ENCODE measurements around the gene CDKN3.
A peak's percentile ranks its signal among the peaks of the same experiment; 100 is the strongest.
"Not testable (repeated sequence)": the region's sequence is repeated elsewhere in the genome, so short reads cannot be mapped to it uniquely, and the experiment has no call there.

Gene CDKN3

DNA sequence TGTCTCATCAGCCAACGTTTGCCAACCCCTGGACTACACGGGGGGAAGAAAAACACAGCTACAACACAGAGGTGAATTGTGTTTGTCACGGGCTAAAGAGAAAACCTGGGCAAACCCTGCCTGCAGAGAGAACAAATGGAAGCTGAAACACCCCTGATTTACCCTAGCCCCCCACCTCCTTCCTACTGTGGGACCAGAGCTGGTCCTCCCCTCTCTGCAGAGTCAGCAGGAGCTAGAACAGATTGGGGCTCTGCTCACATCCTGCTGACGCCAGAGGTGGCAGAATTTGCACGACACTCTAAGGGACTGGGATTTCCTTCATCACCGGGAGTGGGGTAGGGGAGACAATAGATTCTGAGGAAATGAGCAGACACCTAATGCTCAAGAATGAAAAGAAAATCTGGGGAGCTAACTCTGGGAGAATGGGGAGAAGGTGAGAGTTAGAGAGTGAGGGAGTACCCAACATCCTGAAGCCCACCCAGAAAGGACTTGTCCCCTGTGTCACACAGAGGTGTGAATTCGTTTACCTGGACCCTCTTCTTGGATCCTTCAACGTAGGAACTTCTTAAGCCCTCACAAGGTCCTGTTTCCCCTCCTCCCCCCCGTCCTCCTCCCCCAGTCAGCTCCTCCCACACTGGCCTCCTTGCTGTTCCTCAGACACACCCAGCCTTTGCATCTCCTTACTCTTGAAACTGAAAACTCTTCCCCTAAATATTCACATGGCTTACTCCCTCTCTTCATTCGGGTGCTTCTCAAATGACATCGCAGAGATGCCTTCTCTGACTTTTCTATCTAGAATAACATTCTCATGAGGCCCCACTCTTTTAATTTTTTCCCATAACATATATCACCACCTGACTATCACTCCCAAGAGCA lies 26.2 kb upstream of the CDKN3 start:
- DNase-seq = no peak

DNA sequence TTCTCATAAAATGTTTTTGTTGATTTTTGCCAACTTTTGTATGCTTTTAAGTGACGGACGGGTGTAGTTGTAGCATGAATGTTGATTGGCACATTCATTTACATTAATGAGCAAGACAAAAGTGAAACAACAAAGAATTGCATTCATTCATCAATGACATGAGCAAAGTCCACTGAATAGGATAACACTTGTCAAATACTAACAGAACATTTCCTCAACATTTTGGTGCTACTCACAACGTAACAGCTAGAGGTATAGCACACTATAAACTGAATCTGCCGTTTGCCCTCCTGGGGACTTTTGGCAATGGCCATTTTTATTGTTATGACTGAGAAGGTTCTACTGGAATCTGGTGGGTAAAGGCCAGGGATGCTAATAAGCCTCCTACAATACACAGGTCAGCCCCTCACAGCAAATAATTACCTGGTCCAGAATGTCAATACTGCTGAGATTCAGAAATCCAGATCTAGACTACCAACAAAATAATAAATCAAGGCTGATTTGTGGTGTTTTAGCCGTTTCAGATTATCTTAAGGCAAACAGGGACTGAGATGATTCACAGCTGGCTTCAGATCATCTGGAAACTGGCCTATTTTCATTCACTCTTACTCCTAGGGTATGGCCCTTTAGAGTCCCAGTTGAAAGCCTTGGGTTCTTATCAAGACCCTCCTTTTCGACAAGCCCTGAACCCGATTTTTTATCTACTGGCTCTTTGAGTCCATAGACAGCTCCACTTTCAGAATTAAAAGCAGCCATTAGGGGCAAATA lies 22.5 kb upstream of the CDKN3 start:
- DNase-seq = no peak

DNA sequence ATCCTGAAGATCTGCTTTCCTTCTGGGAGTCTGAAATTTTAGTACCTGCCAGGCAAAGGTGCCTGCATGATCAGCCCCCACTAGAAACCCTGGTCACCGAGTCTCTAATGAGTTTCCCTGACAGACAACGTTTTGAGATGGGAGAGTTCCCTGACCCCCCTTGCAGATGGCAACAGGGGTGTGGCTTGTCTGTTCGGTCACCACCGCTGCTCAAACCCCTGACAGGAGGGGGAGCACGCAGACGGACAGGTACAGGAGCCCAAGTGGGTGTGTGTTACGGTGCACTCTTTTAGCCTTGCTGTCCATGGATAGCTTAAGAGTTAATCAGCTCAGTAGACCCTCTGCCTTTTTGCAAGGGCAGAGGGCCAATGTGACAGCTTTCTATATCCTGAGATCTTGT lies 19.3 kb upstream of the CDKN3 start:
- no peak for DNase-seq

DNA sequence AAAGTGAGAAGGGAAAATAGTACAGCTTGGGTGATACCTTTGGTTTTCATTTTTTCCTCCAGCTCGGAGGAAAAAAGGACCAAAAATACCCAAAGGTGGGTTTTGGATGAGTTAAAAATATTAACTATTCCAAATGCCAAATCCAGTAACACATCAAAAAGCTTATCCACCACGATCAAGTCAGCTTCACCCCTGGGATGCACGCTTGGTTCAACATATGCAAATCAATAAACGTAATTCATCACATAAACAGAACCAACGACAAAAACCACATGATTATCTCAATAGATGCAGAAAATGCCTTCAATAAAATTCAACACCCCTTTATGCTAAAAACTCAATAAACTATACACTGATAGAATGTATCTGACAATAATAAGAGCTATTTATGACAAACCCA lies 17.9 kb upstream of the CDKN3 start:
- DNase-seq = not testable (repeated sequence)

DNA sequence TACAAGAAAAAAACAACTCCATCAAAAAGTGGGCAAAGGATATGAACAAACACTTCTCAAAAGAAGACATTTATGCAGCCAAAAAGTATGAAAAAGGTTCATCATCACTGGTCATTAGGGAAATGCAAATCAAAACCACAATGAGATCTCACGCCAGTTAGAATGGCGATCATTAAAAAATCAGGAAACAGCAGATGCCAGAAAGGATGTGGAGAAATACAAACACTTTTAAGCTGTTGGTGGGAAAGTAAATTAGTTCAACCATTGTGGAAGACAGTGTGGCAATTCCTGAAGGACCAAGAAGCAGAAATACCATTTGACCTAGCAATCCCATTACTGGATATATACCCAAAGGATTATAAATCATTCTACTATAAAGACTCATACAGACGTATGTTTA lies 16.2 kb upstream of the CDKN3 start:
- not testable (repeated sequence) for DNase-seq

DNA sequence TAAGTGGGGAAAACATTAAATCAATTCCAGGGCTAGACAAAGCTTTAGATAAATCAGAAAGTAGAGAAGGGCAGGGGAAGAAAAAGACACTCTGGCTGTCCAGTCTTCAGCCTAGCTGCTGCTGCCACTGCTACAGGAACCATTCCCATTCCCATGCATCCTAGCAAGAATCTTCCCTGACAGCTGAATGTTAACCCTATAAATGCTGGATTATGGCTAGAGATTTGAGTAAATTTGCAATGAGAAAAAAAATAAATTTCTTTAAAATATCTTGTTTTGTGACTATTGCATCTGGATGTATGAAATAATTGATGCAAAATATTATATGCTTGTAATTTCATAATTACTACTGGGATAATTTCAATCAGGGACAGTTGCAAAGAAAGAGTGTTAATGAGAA lies 15.0 kb upstream of the CDKN3 start:
- no peak for DNase-seq

DNA sequence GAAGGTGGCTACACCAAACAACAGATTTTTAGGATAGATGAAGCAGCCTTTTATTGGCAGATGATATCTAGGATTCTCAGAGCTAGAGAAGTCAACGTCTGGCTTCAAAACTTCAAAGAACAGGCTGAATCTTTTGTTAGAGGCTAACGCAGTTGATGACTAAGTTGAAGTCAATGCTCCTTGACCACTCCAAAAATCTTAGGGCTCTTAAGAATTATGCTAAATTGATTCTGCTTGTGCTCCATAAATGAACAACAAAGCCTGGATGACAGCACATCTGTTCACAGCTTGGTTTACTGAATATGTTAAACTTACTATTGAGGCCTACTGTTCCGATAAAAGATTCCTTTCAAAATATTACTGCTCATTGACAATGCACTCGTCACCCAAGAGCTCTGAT lies 13.0 kb upstream of the CDKN3 start:
- DNase-seq = no peak

DNA sequence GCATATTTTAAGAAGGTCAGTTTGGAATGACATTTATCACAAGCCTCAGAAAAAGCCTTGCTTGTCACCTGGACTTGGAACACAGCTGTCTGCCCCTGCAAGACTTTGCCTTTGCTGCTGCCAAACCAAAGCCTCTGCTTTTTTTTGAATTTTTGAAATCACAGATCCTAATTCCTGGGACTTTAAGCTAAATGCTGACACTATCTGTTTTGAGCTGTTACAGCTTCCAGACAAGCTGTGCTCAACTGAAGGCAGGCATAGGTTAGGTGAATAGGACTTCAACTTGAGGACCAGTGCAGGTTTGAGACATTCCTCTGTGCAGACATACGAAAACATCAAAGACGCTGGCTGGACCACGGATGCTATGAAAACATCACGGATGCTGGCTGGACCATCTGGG lies 11.3 kb upstream of the CDKN3 start:
- no peak for DNase-seq

DNA sequence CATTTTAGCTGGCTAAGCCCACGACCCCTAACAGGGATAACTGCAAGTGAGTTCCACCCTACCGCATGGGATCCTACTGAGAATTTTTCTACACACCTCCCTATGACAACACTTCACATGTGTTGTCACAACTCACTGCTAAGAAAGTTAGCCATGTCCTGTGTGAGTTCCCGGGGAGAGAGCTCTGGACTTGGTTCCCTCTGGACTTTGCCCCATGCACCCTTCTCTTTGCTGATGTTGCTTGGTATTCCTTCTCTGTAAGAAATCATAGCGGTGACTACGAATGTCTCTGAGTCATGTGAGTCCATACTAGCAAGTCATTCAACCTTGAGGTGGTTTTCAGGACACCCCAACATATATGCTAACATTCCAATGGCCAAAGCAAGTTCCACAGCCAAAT lies 9.5 kb upstream of the CDKN3 start:
- no peak for DNase-seq

DNA sequence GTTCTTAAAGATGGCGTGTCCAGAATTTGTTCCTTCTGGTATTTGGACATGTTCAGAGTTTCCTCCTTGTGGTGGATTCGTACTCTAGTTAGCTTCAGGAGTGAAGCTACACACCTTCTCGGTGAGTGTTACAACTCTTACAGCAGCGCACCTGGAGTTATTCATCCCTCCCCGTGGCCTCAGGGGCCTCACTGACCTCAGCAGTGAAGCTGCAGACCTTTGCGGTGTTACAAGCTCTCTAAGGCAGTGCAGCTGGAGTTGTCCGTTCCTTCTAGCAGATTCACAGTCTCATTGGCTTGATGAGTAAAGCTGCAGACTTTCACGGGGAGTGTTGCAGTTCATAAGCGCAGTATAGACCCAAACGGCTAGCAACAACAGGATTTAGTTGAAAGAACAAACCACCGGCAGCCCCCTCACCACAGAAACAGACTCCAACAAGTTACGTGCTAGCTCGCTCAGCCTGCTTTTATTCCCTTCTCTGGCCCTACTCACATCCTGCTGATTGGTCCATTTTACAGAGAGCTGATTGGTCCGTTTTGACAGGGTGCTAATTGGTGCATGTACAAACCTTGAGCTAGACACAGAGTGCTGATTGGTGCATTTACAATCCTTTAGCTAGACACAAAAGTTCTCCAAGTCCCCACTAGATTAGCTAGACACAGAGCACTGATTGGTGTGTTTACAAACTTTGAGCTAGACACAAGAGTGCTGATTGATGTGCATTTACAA lies 4.5 kb upstream of the CDKN3 start:
- DNase-seq = no peak

DNA sequence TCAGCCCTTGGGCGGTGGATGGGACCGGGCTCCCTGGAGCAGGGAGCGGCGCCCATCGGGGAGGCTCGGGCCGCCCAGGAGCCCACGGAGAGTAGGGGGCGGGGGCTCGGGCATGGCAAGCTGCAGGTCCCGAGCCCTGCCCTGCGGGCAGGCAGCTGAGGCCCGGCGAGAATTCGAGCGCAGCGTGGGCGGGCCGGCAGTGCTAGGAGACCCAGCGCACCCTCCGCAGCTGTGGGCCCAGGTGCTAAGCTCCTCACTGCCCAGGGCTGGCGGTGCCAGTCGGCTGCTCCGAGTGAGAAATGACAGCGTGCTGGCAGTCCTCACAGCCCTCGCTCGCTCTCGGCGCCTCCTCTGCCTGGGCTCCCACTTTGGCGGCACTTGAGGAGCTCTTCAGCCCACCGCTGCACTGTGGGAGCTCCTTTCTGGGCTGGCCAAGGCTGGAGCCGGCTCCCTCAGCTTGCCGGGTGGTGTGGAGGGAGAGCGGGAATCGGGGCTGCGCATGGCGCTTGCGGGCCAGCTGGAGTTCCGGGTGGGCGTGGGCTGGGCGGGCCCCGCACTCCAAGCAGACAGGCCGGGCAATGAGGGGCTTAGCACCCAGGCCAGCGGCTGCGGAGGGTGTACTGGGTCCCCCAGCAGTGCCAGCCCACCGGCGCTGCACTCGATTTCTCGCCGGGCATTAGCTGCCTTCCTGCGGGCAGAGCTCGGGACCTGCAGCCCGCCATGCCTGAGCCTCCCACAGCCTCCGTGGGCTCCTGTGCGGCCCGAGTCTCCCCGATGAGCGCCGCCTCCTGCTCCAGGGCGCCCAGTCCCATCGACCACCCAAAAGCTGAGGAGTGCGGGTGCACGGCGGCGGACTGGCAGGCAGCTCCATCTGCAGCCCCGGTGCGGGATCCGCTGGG lies 3.6 kb upstream of the CDKN3 start:
- not testable (repeated sequence) for DNase-seq

DNA sequence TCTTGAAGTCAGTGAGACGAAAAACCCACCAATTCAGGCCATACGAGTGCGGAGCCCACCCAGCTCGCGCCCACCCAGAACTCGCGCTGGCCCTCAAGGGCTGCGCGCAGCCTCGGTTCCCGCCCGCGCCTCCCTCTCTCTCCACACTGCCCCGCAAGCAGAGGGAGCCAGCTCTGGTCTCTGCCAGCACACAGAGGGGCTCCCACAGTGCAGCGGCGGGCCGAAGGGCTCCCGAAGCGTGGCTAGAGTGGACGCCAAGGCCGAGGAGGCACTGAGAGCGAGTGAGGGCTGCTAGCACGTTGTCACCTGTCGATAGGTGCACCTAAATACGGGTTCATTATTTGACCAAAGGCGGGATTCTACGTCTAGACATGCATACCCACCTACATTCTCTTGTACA lies 2.2 kb upstream of the CDKN3 start:
- DNase-seq = no peak

DNA sequence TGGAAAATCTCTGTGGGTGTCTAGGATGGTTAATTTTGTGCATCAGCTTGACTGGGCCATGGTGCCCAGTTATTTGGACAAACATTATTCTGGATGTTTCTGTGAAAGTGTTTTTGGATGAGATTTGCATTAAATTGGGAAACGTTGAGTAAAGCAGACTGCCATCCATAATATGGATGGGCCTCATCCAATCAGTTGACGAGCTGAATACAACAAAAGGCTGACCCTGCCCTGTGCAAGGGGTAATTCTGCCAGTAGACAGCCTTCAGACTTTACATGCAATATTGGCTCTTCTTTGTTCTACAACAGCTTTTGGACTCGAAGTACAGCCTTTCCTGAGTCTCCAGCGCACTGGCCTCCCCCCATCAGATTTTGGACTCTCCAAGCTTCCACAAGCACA lies 1.5 kb upstream of the CDKN3 start:
- DNase-seq = no peak

DNA sequence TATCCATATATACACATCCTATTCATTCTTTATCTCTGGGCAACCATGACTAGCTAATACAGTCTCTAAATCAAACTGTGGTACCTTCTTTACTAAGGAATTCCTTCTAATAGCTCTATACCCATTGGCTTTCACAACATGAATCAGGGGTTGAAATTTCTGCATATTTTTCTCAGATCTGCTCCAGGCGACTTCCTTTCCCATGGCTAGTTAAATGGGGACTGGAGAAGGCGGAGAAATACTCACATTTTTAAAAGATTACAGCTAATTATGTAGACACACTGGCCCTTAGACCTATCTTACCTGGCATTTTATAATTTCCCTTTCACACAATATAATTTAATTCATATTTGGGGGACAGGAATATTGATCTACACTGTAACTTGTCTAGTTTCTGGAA lies 1.1 kb upstream of the CDKN3 start:
- DNase-seq = no peak

DNA sequence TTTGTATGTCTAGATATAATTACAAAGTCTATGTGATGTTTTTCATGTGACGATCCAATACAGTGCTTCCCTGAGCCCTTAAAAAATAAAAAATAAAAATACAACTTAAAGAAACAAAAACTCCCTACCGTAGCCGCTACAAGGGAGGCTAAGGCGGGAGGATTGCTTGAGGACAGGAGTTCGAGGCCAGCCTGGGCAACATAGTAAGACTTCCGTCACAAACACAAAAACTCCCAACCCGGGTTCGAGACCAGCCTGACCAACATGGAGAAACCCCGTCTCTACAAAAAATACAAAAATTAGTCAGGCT lies 669 bp upstream of the CDKN3 start:
- no peak for DNase-seq

DNA sequence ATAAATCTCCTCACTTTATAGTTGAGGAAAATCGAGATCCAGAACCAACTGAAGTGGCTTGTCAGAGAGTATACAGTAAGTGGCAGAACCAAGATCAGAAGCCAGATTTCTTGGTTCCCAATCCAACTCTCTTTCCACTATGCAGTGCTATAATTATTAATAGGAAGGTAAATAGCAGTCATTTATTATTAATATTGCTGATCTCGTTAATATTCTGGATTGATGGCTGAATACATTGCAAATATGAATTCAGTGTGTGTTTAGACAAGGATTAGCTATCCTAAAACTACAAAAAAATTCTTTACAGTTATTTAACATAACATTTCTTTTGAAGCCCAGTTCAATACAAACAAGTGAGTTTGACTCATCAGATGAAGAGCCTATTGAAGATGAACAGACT lies 2.8 kb downstream of the CDKN3 start:
- no peak for DNase-seq

DNA sequence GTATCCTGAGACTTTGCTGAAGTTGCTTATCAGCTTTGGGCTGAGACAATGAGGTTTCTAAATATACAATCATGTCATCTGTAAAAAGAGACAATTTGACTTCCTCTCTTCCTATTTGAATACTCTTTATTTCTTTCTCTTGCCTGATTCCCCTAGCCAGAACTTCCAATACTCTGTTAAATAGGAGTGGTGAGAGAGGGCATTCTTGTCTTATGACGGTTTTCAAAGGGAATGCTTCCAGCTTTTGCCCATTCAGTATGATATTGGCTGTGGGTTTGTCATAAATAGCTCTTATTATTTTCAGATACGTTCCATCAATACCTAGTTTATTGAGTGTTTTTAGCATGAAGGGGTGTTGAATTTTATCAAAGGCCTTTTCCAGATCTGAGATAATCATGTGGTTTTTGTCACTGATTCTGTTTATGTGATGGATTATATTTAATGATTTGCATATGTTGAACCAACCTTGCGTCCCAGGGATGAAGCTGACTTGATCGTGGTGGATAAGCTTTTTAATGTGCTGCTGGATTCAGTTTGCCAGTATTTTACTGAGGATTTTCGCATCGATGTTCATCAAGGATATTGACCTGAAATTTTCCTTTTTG lies 6.7 kb downstream of the CDKN3 start:
- not testable (repeated sequence) for DNase-seq

DNA sequence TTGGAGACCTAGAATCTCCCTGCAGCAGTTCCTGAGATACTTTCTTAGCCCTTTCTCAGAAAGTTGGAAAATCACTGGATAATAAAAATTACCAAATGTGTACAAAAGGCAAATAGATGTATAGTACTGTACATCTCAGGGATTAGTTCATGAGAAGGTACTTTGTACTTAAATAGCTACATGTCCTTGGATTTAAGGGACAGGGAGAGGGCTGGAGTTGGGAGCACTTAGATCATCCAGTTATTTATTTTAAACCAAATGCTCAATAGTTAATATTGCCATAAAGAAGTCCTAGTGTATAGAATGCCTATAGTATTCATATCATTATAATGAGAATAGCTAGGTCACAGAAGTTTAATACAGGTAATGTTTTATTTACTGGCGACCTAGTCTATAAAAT lies 13.4 kb downstream of the CDKN3 start:
- DNase-seq = no peak

DNA sequence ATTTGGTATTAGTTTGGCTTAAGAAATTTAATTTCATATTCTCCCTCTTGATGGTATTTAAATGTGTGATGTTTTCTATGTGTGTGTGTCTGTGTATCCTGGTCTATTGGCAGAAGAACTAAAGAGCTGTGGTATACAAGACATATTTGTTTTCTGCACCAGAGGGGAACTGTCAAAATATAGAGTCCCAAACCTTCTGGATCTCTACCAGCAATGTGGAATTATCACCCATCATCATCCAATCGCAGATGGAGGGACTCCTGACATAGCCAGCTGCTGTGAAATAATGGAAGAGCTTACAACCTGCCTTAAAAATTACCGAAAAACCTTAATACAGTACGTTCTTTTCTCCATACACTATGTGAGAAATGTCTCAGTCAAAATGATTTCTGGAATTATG lies 14.6 kb downstream of the CDKN3 start:
- no peak for DNase-seq

DNA sequence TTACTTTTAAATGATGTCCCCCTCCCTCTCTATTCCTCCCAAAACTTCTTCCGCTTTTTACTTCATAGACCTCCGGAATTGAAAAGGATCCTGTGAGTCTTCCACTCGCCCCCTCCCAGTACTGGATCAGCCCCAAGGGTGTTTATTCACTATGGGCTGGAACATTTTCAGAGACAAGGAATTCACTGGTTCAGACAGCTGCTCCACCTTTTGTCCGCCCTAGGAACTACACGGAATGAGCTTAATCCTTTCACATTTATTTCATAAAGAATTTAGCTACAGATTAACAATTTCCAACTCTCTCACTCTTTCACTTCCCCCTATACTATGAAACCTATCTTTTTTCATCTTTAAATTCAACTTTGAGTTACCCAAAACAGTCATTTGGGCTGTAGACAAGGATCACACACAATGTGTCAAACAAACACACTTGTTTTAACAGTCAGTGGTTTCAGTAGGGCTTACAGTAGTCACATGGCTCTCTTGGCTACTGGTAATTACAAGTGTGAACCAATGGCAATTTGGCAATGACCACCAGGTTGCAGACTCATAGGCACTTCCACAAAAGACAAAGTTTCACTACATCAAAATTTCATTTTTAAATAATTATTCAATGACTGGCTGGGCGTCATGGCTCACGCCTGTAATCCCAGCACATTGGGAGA lies 23.8 kb downstream of the CDKN3 start:
- peak in 1 of 2 experiments; percentile 42 for DNase-seq

DNA sequence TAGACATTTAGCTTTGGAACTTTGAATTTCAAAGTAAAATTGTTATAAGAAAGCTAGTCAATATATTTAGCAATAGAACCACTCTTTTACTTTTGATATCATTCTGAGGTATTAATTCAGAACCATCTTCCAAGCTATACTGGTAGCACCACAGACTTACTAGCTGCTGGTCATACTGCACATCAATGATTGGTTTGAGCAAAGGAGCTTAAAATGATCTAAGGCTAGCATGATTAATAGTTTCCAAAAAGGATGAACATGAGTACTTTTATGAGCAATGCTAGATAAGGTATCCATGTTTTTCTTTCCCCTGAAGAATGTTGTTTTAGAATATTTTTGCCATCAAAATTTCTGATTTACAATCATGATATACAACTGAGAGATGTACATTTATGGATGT lies 27.2 kb downstream of the CDKN3 start:
- no peak for DNase-seq

DNA sequence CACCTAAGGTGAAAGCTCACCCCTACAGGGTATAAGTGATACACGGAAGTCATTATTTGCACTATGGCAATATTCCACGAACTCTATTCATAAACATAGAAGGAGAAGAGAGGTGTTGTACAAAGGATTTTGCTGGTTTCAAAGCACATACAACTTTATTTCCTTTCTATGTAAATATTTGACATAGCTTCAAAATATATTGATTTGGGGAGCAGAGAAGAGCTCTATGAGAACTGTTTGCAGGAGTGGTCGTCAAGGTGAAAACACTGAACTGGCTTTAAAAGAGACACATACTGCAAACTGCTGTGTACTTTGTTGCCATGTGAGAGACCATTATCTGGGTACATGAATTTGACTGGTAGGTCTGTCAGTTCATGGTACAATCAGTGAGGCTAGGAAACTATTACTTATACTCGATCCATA lies 27.7 kb downstream of the CDKN3 start:
- no peak for DNase-seq
